Right lobe of liver (tissue), 6 donors: ENCODE measurements around the gene IGF2BP2. TPM values are rescaled to one million over a fixed set of nuclear protein-coding genes. Genes with fewer than 3 reads are reported as not detected.
A peak's percentile ranks its signal among the peaks of the same experiment; 100 is the strongest.

Source experiments
- ATAC-seq, 4 donors: fragments of 200-7000 bp; cut with Tn5 transposase; one replicate each; pipeline ENCODE4 v1.9.1; 2020; ENCODE audit warnings: mild to moderate bottlenecking in 4 of 4, moderate library complexity in 4 of 4
- DNase-seq, 3 donors: peaks; one replicate each; pipeline ENCODE4 v3.0.0-alpha.2; 2020
- H3K27ac ChIP-seq, 3 donors: fragments of 200-600 bp; one replicate each; pipeline ENCODE4 v1.8.0; 2022
- H3K27me3 ChIP-seq, 2 donors: fragments of 200-600 bp; one replicate each; pipeline ENCODE4 v1.8.0; 2022
- H3K36me3 ChIP-seq, 4 donors: fragments of 200-600 bp; sonication (generic) in 1 of 4; one replicate each; pipeline versions ENCODE4 v1.5.1 to v1.8.0; 2017 to 2022; ENCODE audit warnings: control low read depth in 1 of 4
- H3K4me1 ChIP-seq, 4 donors: fragments of 200-600 bp; sonication (generic) in 1 of 4; one replicate each; pipeline versions ENCODE4 v1.5.1 to v1.8.0; 2017 to 2022; ENCODE audit warnings: control low read depth in 1 of 4
- H3K4me3 ChIP-seq, 3 donors: fragments of 200-600 bp; one replicate each; pipeline ENCODE4 v1.8.0; 2022
- H3K9me3 ChIP-seq, 4 donors: fragments of 200-600 bp; sonication (generic) in 1 of 4; one replicate each; pipeline versions ENCODE4 v1.5.1 to v1.8.0; 2017 to 2022; ENCODE audit warnings: control low read depth in 1 of 4
- CTCF ChIP-seq, 4 donors: fragments of 200-600 bp in 3 of 4; fragments of 450-650 bp in 1 of 4; IDR thresholded peaks; one replicate each; pipeline versions ENCODE4 v1.5.1 to v1.8.0; 2016 to 2022; ENCODE audit warnings: antibody characterized with exemption in 4 of 4, mild to moderate bottlenecking in 2 of 4
- POLR2A ChIP-seq: fragments of 450-650 bp; IDR thresholded peaks from one replicate; pipeline ENCODE4 v1.6.1; 2017; ENCODE audit warnings: antibody characterized with exemption, mild to moderate bottlenecking
- WGBS: methylation state at CpG from one replicate; pipeline ENCODE4 v1.1.6; 2018; ENCODE audit warnings: low coverage, low lambda C conversion rate; ENCODE audit not compliant: insufficient coverage; ENCODE audit errors: missing lambda C conversion rate; 5-methylcytosine and 5-hydroxymethylcytosine counted together
- intact Hi-C, 2 donors: fragments of 100-400 bp; cut with DNase I; formaldehyde crosslinking; loops; one replicate each; pipeline versions ENCODE4 v1.11.2 to v1.14.1; 2022
- microRNA-seq, 2 donors: library from miRNA; unstranded; fragments of <30 nt; microRNA quantifications; one replicate each; pipeline ENCODE4, GENCODE V29; 2019 to 2020
- small RNA-seq, 2 experiments: library from RNA; depleted of rRNA; stranded (forward); fragments of <200 nt; gene quantifications; one replicate each; pipeline ENCODE3, GENCODE V24; 2016
- total RNA-seq, 6 experiments: library from RNA; depleted of rRNA in 2 of 6; stranded (reverse); fragments of >200 nt in 2 of 6; fragmentation: NEBNext Ultra II Directional in 3 of 6; extraction: Animal tissue kit (Norgen Biotek cat#: 25700) in 3 of 6; gene quantifications; one replicate each; pipeline versions ENCODE4 v1.1.0 to v1.2.4, GENCODE V29; 2016 to 2023
- donor health status: DM: no; HTN: yes; CAD: no.
- donor health status: DM: no; HTN: no; CAD: no.
- donor health status: DM: no; HTN: no; CAD: no.
- donor health status: DM: no; HTN: yes; CAD: no.
- donor health status: DM: no; HTN: yes; CAD: no.

Gene IGF2BP2
- total RNA-seq, 6 experiments from 2014 or later = 0.99 to 3.0 (median 1.8) TPM

DNA sequence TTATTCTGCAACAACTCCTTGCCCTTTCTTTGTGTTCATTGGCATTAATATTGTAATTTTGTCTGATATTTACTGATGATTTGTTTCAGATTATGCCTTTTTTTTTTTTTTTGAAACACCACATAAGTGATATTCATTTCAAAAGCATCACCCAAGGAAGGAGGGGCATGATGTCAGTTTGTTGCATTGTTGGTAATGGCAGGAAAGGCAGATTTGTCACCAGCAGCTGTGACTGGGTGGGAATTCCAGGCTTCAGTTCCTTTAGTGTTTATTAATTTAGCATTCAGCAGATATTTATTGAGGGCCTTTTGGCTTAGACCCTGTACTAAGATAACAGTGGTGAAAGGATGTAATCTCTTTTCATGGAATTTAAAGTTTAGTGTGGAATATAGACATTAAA is 219.3 kb downstream of the IGF2BP2 start:
- DNase-seq (no peak), ATAC-seq (no peak)
- H3K36me3 ChIP-seq = peaks cover 0 to 82% (median 20%) of the 10 kb centered on the region in 4 donors
- no peaks in the 10 kb centered on the region for H3K9me3 ChIP-seq
- H3K27ac ChIP-seq = no peak overlapping the region
- H3K4me3 ChIP-seq = no peak overlapping the region
- TF ChIP-seq POLR2A (no peak), CTCF (IDR thresholded peaks at IDR 0.05) (no peak)
- H3K4me1 ChIP-seq = no peaks in the 10 kb centered on the region
- intact Hi-C loops = no loop called here
- H3K27me3 ChIP-seq = no peaks in the 10 kb centered on the region

DNA sequence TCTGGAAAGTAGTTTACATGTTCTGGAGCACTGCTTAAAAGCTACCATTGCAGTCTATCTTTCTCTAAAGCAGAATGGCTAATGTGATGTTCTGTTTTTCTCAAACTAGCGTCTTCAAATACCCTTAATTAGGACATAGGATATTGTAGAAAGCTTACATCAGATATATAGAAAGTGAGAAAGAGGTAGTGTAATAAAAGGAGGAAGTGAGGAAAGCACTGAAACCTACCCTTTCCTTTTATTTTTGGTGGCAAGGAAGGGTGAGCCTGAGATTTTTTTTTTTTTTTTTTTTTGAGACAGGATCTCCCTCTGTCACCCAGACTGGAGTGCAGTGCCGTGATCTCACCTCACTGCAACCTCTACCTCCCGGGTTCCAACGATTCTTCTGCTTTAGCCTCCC is 229.3 kb downstream of the IGF2BP2 start:
- Histone ChIP-seq H3K27me3 (no peaks in the 10 kb centered on the region), H3K4me1 (no peaks in the 10 kb centered on the region), H3K27ac (no peak overlapping the region), H3K36me3 (peaks cover 0 to 23% (median 9%) of the 10 kb centered on the region in 4 donors), H3K9me3 (no peaks in the 10 kb centered on the region), H3K4me3 (no peak overlapping the region)
- 57% methylated on average over 4 of the region's 4 CpGs for WGBS
- TF ChIP-seq CTCF (IDR thresholded peaks at IDR 0.05) = no peak
- no peak for TF ChIP-seq POLR2A
- intact Hi-C loops = no loop called here
- DNase-seq (no peak), ATAC-seq (peak in 1 of 4 donors; percentile 22)

GRCh38 chr3:185594073-185594472 is 230.8 kb downstream of the IGF2BP2 start:
- Histone ChIP-seq H3K9me3 (no peaks in the 10 kb centered on the region), H3K27me3 (no peaks in the 10 kb centered on the region), H3K27ac (no peak overlapping the region), H3K36me3 (peaks cover 0 to 23% (median 6%) of the 10 kb centered on the region in 4 donors), H3K4me1 (peaks cover 0 to 12% (median 0%) of the 10 kb centered on the region in 4 donors), H3K4me3 (no peak overlapping the region)
- no peak for TF ChIP-seq CTCF (IDR thresholded peaks at IDR 0.05)
- no peak for TF ChIP-seq POLR2A
- intact Hi-C loops = no loop called here
- WGBS = 64% methylated on average over 3 of the region's 3 CpGs
- no peak for DNase-seq
- no peak for ATAC-seq

Small RNAs within 50 kb of the gene (microRNA-seq; reads per million reads assigned to microRNA genes)
- 0 reads per million in 2 donors for gene MIR548AQ

Small RNAs within 50 kb of the gene (small RNA-seq; reads per million reads assigned to genes)
- 0 reads per million in 2 experiments for gene AC133473.1
- gene MIR548AQ = 0 reads per million in 2 experiments

Other genes with a start within 250 kb of the IGF2BP2 start
- 10 to 100 TPM in 4 of 6 experiments, 1 to 10 TPM in 2; 7.8 to 26.8 (median 17.8) TPM for gene SENP2, start 238.7 kb downstream of the IGF2BP2 start, total RNA-seq
- gene TRA2B, start 113.0 kb upstream of the IGF2BP2 start, total RNA-seq = 10 to 100 TPM; 31.0 to 68.5 (median 49.6) TPM